ENCODE measurements around the gene KCNJ5. TPM values are rescaled to one million over a fixed set of nuclear protein-coding genes. Genes with fewer than 3 reads are reported as not detected.

Gene KCNJ5
- total RNA-seq, 1 donor from 2014 or later, result 1.6 TPM

- Mint-ChIP-seq H3K27ac (no peak overlapping the region), H3K27me3 (peaks cover 62% of the 10 kb centered on the region)
These were observed 2.8 kb upstream of the KCNJ5 start for GRCh38 chr11:128888034-128888985.

GRCh38 chr11:128889657-128890213 lies 1.4 kb upstream of the KCNJ5 start:
- H3K9me3 Mint-ChIP-seq, result no peaks in the 10 kb centered on the region
- DNase-seq (ENCODE audit: extremely low spot score, unreplicated experiment), result no peak
- peaks cover 7% of the 10 kb centered on the region for H3K4me1 Mint-ChIP-seq (ENCODE audit: unreplicated experiment)
- TF ChIP-seq, protein P1, sequence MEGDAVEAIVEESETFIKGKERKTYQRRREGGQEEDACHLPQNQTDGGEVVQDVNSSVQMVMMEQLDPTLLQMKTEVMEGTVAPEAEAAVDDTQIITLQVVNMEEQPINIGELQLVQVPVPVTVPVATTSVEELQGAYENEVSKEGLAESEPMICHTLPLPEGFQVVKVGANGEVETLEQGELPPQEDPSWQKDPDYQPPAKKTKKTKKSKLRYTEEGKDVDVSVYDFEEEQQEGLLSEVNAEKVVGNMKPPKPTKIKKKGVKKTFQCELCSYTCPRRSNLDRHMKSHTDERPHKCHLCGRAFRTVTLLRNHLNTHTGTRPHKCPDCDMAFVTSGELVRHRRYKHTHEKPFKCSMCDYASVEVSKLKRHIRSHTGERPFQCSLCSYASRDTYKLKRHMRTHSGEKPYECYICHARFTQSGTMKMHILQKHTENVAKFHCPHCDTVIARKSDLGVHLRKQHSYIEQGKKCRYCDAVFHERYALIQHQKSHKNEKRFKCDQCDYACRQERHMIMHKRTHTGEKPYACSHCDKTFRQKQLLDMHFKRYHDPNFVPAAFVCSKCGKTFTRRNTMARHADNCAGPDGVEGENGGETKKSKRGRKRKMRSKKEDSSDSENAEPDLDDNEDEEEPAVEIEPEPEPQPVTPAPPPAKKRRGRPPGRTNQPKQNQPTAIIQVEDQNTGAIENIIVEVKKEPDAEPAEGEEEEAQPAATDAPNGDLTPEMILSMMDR (conservative IDR thresholded peaks at IDR 0.05), result no peak
- H3K27me3 Mint-ChIP-seq, result peaks cover 56% of the 10 kb centered on the region
- no peak overlapping the region for H3K27ac Mint-ChIP-seq
- H3K4me3 Mint-ChIP-seq, result peak overlapping the region; percentile 57
- H3K36me3 Mint-ChIP-seq, result no peaks in the 10 kb centered on the region

More at GRCh38 chr11:128888034-128888985, 2.8 kb upstream of the KCNJ5 start:
- peak overlapping the region; percentile 63 for H3K4me3 Mint-ChIP-seq
- H3K36me3 Mint-ChIP-seq, result no peaks in the 10 kb centered on the region
- TF ChIP-seq, protein P1 (conservative IDR thresholded peaks at IDR 0.05), result no peak
- DNase-seq (ENCODE audit: extremely low spot score, unreplicated experiment), result no peak
- H3K4me1 Mint-ChIP-seq (ENCODE audit: unreplicated experiment), result peaks cover 7% of the 10 kb centered on the region
- no peaks in the 10 kb centered on the region for H3K9me3 Mint-ChIP-seq

DNA sequence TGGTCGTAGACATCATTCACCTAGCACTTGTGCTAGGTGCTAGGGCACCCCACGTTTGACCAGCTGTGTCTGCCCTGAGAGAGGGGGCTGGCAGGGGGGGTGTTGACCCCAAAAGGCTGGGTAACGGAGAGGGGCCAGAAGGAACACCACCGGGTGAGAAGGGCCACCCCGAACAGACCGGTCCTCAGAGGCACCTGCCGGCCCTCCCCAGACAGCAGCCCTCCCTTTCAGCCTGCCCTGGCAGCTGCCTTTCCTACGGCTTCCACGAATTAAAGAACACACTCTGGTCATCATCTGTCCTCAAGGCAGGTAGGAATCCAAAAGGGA lies 977 bp upstream of the KCNJ5 start:
- Mint-ChIP-seq H3K27me3 (peaks cover 54% of the 10 kb centered on the region), H3K4me1 (ENCODE audit: unreplicated experiment) (peaks cover 7% of the 10 kb centered on the region), H3K27ac (no peak overlapping the region), H3K4me3 (peak overlapping the region; percentile 57), H3K36me3 (no peaks in the 10 kb centered on the region), H3K9me3 (no peaks in the 10 kb centered on the region)
- TF ChIP-seq, protein P1 (conservative IDR thresholded peaks at IDR 0.05), result no peak
- DNase-seq (ENCODE audit: extremely low spot score, unreplicated experiment), result no peak

- TF ChIP-seq, protein P1 (conservative IDR thresholded peaks at IDR 0.05), result no peak
- no peaks in the 10 kb centered on the region for H3K9me3 Mint-ChIP-seq
These were observed 800 bp downstream of the KCNJ5 start for GRCh38 chr11:128891913-128892398.

GRCh38 chr11:128892866-128893565 lies 1.9 kb downstream of the KCNJ5 start:
- H3K36me3 Mint-ChIP-seq, result no peaks in the 10 kb centered on the region
- H3K27me3 Mint-ChIP-seq, result peaks cover 44% of the 10 kb centered on the region
- no peak overlapping the region for H3K27ac Mint-ChIP-seq
- no peak overlapping the region for H3K4me3 Mint-ChIP-seq
- peaks cover 4% of the 10 kb centered on the region for H3K4me1 Mint-ChIP-seq (ENCODE audit: unreplicated experiment)
- TF ChIP-seq, protein P1 (conservative IDR thresholded peaks at IDR 0.05), result no peak
- no peaks in the 10 kb centered on the region for H3K9me3 Mint-ChIP-seq
- DNase-seq (ENCODE audit: extremely low spot score, unreplicated experiment), result no peak

More at GRCh38 chr11:128891913-128892398, 800 bp downstream of the KCNJ5 start:
- Mint-ChIP-seq H3K27me3 (peaks cover 48% of the 10 kb centered on the region), H3K27ac (peak overlapping the region; percentile 41), H3K4me3 (peak overlapping the region; percentile 79), H3K36me3 (no peaks in the 10 kb centered on the region), H3K4me1 (ENCODE audit: unreplicated experiment) (peaks cover 7% of the 10 kb centered on the region)
- no peak for DNase-seq (ENCODE audit: extremely low spot score, unreplicated experiment)

Data from type B pancreatic cell (in vitro differentiated cells).